Calu3 (cell line): ENCODE data around the gene SMOC2. TPM values are rescaled to one million over a fixed set of nuclear protein-coding genes. Genes with fewer than 3 reads are reported as not detected.

ENCODE experiments used
- BruUV-seq: library from RNA; stranded (reverse); fragments of 400-500 nt; replicated peaks from 2 replicates; lab custom pipeline; 2021; lab: Mats Ljungman, UMichigan
- CTCF ChIA-PET: fragments of 300-600 bp; sonication (Branson Sonifier 250); formaldehyde crosslinking; loops from one replicate; lab custom pipeline; 2022; ENCODE audit warnings: antibody characterized with exemption; lab: Charles Lee
- DNase-seq: peaks from one replicate; pipeline ENCODE4 v3.0.0; 2022
- H3K27ac Mint-ChIP-seq: one replicate; pipeline ENCODE4 v1.8.0; 2022; ENCODE audit warnings: mixed read lengths; ENCODE audit not compliant: unreplicated experiment
- H3K27me3 Mint-ChIP-seq: one replicate; pipeline ENCODE4 v1.8.0; 2022; ENCODE audit warnings: mixed read lengths; ENCODE audit not compliant: unreplicated experiment
- H3K36me3 Mint-ChIP-seq: one replicate; pipeline ENCODE4 v1.8.0; 2022; ENCODE audit warnings: mild to moderate bottlenecking, moderate library complexity, mixed read lengths; ENCODE audit not compliant: insufficient read depth, unreplicated experiment
- H3K4me1 Mint-ChIP-seq: one replicate; pipeline ENCODE4 v1.8.0; 2022; ENCODE audit warnings: mild to moderate bottlenecking, low read depth, mixed read lengths; ENCODE audit not compliant: unreplicated experiment
- H3K4me3 Mint-ChIP-seq: one replicate; pipeline ENCODE4 v1.8.0; 2022; ENCODE audit warnings: mild to moderate bottlenecking, low read depth, moderate library complexity, mixed read lengths; ENCODE audit not compliant: unreplicated experiment
- H3K9me3 Mint-ChIP-seq: one replicate; pipeline ENCODE4 v1.8.0; 2022; ENCODE audit warnings: low read depth, mixed read lengths; ENCODE audit not compliant: unreplicated experiment
- intact Hi-C: fragments of 100-400 bp; cut with micrococcal nuclease; formaldehyde crosslinking; loops from one replicate; pipeline ENCODE4 v1.10.0; 2022; ENCODE audit not compliant: unreplicated experiment
- total RNA-seq: library from RNA; stranded (reverse); gene quantifications from 2 replicates; pipeline ENCODE4 v1.2.3, GENCODE V29; 2022
- TF ChIP-seq, protein P1 (sequence below): fragments of 200-600 bp; IDR thresholded peaks from one replicate; pipeline ENCODE4 v1.8.0; 2022; ENCODE audit warnings: antibody characterized with exemption; ENCODE audit not compliant: unreplicated experiment

SMOC2 gene
- total RNA-seq, 1 experiment from 2014 or later = 1.1 TPM

DNA sequence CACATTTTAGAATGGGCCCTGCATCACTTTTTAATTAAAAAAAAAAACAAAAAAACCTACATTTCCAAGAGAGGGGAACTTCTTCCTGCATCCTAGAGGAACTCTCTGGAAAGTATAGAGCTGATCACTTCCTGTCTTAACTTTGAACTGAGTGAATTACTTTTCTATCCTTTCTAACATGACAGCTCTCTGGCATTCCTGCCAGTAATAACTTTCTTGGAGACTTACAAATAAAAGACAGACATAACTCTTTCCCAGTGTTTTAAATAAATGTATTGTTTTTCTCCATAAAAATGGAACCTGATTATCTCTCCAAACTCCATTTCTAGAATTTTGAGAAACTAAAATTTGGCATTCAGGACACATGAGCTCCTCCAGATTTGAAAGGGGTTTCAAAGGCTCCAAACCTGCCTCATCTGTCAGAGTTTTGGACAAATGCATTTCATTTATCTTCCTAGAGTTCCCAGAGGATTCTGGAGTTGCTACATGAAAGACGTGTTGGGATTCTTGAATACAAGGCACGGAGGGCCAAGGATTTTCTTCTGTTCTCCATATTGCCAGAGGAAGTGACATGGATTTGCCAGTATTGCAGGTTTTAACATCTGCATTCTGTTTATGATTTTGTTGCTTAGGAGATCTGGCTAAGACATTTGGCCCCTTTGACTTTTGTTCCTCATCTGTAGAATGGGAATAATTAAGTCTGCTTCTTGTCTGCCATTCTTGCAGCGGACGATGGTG, 2.0 kb upstream of the SMOC2 start:
- Mint-ChIP-seq H3K27me3 (peaks cover 40% of the 10 kb centered on the region), H3K36me3 (no peaks in the 10 kb centered on the region), H3K27ac (no peak overlapping the region), H3K4me1 (no peaks in the 10 kb centered on the region), H3K4me3 (no peak overlapping the region), H3K9me3 (no peaks in the 10 kb centered on the region)
- intact Hi-C loops = no loop called here
- no peak for DNase-seq
- BruUV-seq = no TSS peak
- TF ChIP-seq, protein P1, sequence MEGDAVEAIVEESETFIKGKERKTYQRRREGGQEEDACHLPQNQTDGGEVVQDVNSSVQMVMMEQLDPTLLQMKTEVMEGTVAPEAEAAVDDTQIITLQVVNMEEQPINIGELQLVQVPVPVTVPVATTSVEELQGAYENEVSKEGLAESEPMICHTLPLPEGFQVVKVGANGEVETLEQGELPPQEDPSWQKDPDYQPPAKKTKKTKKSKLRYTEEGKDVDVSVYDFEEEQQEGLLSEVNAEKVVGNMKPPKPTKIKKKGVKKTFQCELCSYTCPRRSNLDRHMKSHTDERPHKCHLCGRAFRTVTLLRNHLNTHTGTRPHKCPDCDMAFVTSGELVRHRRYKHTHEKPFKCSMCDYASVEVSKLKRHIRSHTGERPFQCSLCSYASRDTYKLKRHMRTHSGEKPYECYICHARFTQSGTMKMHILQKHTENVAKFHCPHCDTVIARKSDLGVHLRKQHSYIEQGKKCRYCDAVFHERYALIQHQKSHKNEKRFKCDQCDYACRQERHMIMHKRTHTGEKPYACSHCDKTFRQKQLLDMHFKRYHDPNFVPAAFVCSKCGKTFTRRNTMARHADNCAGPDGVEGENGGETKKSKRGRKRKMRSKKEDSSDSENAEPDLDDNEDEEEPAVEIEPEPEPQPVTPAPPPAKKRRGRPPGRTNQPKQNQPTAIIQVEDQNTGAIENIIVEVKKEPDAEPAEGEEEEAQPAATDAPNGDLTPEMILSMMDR = no peak
- CTCF ChIA-PET = no interaction called here

- no peaks in the 10 kb centered on the region for H3K9me3 Mint-ChIP-seq
- TF ChIP-seq, protein P1 = no peak
- peaks cover 50% of the 10 kb centered on the region for H3K27me3 Mint-ChIP-seq
- H3K4me3 Mint-ChIP-seq = peak overlapping the region; percentile 24
- intact Hi-C loops = no loop called here
- CTCF ChIA-PET = no interaction called here
- H3K27ac Mint-ChIP-seq = no peak overlapping the region
- no peaks in the 10 kb centered on the region for H3K4me1 Mint-ChIP-seq
- no peaks in the 10 kb centered on the region for H3K36me3 Mint-ChIP-seq
- no peak for DNase-seq
- BruUV-seq = no TSS peak
Measured at GRCh38 chr6:168439794-168440450, 1.1 kb upstream of the SMOC2 start.

GRCh38 chr6:168441434-168442391, 729 bp downstream of the SMOC2 start:
- peak overlapping the region; percentile 24 for H3K4me3 Mint-ChIP-seq
- TF ChIP-seq, protein P1 = no peak
- H3K36me3 Mint-ChIP-seq = no peaks in the 10 kb centered on the region
- no peaks in the 10 kb centered on the region for H3K4me1 Mint-ChIP-seq
- H3K27me3 Mint-ChIP-seq = peaks cover 59% of the 10 kb centered on the region
- intact Hi-C loops = no loop called here
- no peaks in the 10 kb centered on the region for H3K9me3 Mint-ChIP-seq
- H3K27ac Mint-ChIP-seq = no peak overlapping the region
- DNase-seq = no peak
- CTCF ChIA-PET = no interaction called here
- no TSS peak for BruUV-seq

DNA sequence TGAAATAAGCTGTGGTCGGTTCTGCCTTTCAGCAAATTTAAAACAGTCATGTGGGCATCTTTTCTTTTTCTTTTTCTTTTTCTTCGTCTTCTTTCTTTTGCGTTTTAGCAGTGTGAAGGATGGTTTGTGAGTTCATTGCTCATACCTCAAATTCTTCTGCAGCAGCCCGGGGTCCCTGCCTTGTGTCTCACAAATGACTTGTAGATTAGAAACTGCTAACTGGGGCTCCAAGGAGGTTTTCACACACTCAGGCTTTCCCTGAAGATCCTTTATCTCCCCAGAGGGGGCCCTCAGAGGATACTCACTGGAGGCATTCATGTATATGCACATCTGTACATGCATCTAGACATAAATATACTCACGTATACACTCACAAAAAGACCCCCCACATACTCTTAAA, 1.7 kb downstream of the SMOC2 start:
- Mint-ChIP-seq H3K27ac (no peak overlapping the region), H3K4me1 (no peaks in the 10 kb centered on the region), H3K27me3 (peaks cover 63% of the 10 kb centered on the region), H3K4me3 (no peak overlapping the region), H3K9me3 (no peaks in the 10 kb centered on the region), H3K36me3 (no peaks in the 10 kb centered on the region)
- intact Hi-C loops = no loop called here
- BruUV-seq = no TSS peak
- CTCF ChIA-PET = no interaction called here
- TF ChIP-seq, protein P1 = no peak
- no peak for DNase-seq
